Measurements from ENCODE around the gene SPATS1. TPM values are rescaled to one million over a fixed set of nuclear protein-coding genes. Genes with fewer than 3 reads are reported as not detected.

SPATS1 gene
- total and polyA plus RNA-seq, 2 of the 13 experiments (the other 11 are each of a cell fraction or from before 2014, with no cell fraction given) = not detected

DNA sequence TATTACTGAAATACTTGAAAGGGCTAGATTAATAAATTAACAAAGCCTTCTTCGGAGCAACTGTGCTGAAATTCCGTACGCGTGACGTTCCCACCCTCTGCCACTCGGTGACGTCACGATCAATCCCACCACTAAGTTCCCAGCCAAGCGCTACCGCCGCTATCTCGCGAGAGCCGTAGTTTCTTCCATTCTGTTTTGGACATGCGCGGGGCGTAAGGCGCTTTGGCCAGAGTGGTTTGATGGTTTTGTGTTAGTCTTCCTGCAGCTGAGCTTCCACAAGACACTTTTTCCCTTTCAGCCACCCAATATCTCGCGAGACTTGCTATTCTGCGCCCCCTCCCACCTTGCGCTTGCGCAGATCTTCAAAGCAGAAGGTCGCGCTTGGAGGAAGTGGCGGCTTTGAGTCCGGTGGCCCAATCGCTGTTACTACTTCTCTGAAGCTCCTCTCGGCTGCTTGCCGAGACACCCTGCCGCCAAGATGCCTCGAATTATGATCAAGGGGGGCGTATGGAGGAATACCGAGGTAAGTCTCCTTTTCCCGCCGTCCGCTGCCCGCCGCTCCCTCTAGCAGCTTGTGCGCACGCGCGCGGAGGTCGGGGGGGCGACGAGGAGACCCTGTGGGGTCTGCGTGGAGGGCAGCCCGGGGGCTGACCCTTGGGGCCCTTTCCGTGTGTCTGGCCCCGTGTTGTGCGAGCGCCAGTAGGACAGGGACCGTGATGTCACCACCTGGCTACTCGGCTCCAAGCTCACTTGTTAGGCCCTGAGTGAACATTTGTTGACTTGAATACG, 45.1 kb downstream of the SPATS1 start, which contains the start of gene CDC5L (continued):
- TF ChIP-seq, protein P1, sequence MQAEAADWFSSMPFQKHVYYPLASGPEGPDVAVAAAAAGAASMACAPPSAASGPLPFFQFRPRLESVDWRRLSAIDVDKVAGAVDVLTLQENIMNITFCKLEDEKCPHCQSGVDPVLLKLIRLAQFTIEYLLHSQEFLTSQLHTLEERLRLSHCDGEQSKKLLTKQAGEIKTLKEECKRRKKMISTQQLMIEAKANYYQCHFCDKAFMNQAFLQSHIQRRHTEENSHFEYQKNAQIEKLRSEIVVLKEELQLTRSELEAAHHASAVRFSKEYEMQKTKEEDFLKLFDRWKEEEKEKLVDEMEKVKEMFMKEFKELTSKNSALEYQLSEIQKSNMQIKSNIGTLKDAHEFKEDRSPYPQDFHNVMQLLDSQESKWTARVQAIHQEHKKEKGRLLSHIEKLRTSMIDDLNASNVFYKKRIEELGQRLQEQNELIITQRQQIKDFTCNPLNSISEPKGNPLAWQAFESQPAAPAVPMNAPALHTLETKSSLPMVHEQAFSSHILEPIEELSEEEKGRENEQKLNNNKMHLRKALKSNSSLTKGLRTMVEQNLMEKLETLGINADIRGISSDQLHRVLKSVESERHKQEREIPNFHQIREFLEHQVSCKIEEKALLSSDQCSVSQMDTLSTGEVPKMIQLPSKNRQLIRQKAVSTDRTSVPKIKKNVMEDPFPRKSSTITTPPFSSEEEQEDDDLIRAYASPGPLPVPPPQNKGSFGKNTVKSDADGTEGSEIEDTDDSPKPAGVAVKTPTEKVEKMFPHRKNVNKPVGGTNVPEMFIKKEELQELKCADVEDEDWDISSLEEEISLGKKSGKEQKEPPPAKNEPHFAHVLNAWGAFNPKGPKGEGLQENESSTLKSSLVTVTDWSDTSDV (CRISPR knock-in tag; IDR thresholded peaks at IDR 0.05) = peak; percentile 95
- TF ChIP-seq, protein P2, sequence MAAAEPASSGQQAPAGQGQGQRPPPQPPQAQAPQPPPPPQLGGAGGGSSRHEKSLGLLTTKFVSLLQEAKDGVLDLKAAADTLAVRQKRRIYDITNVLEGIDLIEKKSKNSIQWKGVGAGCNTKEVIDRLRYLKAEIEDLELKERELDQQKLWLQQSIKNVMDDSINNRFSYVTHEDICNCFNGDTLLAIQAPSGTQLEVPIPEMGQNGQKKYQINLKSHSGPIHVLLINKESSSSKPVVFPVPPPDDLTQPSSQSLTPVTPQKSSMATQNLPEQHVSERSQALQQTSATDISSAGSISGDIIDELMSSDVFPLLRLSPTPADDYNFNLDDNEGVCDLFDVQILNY (CRISPR knock-in tag; conservative IDR thresholded peaks at IDR 0.05) = peak; percentile 85; the same call in 1 of the 2 replicates
- TF ChIP-seq PRMT3 (CRISPR knock-in tag; IDR thresholded peaks at IDR 0.05; ENCODE audit: borderline replicate concordance, low read depth) (no peak), ZSCAN20 (CRISPR knock-in tag; IDR thresholded peaks at IDR 0.05; ENCODE audit: borderline replicate concordance) (no peak), ZIK1 (CRISPR knock-in tag; IDR thresholded peaks at IDR 0.05; ENCODE audit: borderline replicate concordance, low read depth) (peak; percentile 67; the same call in 1 of the 2 replicates), SMAD3 (CRISPR knock-in tag; IDR thresholded peaks at IDR 0.05) (no peak; the same call in 1 of the 2 replicates), KDM2A (CRISPR knock-in tag; IDR thresholded peaks at IDR 0.05; ENCODE audit: borderline replicate concordance, low read depth) (peak; percentile 82), ZNF296 (CRISPR knock-in tag; conservative IDR thresholded peaks at IDR 0.05) (no peak), SOX13 (IDR thresholded peaks at IDR 0.05) (no peak), SOX13 (CRISPR knock-in tag; conservative IDR thresholded peaks at IDR 0.05 in 1 of 2, IDR thresholded peaks at IDR 0.05 in 1 of 2) (peak in 1 of 2 experiments; percentile 28; a peak in 1 of 4 replicates), ZFP62 (CRISPR knock-in tag; IDR thresholded peaks at IDR 0.05) (no peak), MTF2 (CRISPR knock-in tag; IDR thresholded peaks at IDR 0.05; ENCODE audit: borderline replicate concordance) (no peak), SRSF9 (IDR thresholded peaks at IDR 0.05; ENCODE audit: borderline replicate concordance, insufficient read depth, low read depth, low read length, poor library complexity, severe bottlenecking) (no peak), SMYD3 (CRISPR knock-in tag; IDR thresholded peaks at IDR 0.05) (peak; percentile 46; the same call in 1 of the 2 replicates), ZSCAN12 (CRISPR knock-in tag; IDR thresholded peaks at IDR 0.05) (0 out of 2 replicates have a peak, but pooled peaks have one; percentile 21), ZNF354B (CRISPR knock-in tag; IDR thresholded peaks at IDR 0.05) (0 out of 2 replicates have a peak, but pooled peaks have one; percentile 8), CAMTA2 (CRISPR knock-in tag; IDR thresholded peaks at IDR 0.05; ENCODE audit: borderline replicate concordance) (peak; percentile 98; the same call in 1 of the 2 replicates)
- TF ChIP-seq, protein P3, sequence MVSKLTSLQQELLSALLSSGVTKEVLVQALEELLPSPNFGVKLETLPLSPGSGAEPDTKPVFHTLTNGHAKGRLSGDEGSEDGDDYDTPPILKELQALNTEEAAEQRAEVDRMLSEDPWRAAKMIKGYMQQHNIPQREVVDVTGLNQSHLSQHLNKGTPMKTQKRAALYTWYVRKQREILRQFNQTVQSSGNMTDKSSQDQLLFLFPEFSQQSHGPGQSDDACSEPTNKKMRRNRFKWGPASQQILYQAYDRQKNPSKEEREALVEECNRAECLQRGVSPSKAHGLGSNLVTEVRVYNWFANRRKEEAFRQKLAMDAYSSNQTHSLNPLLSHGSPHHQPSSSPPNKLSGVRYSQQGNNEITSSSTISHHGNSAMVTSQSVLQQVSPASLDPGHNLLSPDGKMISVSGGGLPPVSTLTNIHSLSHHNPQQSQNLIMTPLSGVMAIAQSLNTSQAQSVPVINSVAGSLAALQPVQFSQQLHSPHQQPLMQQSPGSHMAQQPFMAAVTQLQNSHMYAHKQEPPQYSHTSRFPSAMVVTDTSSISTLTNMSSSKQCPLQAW (CRISPR knock-in tag; IDR thresholded peaks at IDR 0.05) = peak; percentile 93
- TF ChIP-seq, protein P4, sequence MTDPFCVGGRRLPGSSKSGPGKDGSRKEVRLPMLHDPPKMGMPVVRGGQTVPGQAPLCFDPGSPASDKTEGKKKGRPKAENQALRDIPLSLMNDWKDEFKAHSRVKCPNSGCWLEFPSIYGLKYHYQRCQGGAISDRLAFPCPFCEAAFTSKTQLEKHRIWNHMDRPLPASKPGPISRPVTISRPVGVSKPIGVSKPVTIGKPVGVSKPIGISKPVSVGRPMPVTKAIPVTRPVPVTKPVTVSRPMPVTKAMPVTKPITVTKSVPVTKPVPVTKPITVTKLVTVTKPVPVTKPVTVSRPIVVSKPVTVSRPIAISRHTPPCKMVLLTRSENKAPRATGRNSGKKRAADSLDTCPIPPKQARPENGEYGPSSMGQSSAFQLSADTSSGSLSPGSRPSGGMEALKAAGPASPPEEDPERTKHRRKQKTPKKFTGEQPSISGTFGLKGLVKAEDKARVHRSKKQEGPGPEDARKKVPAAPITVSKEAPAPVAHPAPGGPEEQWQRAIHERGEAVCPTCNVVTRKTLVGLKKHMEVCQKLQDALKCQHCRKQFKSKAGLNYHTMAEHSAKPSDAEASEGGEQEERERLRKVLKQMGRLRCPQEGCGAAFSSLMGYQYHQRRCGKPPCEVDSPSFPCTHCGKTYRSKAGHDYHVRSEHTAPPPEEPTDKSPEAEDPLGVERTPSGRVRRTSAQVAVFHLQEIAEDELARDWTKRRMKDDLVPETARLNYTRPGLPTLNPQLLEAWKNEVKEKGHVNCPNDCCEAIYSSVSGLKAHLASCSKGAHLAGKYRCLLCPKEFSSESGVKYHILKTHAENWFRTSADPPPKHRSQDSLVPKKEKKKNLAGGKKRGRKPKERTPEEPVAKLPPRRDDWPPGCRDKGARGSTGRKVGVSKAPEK (CRISPR knock-in tag; IDR thresholded peaks at IDR 0.05; ENCODE audit: borderline replicate concordance) = no peak

Data from HepG2 (cell line).